Activated naive CD4-positive, alpha-beta T cell treated with anti-CD3 and anti-CD28 coated beads, Interleukin-2, amount 50 U/mL, for 72 hours (primary cell): ENCODE data around the gene DNAJB2. TPM values are rescaled to one million over a fixed set of nuclear protein-coding genes. Genes with fewer than 3 reads are reported as not detected.
A peak's percentile ranks its signal among the peaks of the same experiment; 100 is the strongest.

Source experiments
- ATAC-seq, 2 donors: fragments of 150-1000 bp; cut with Tn5 transposase; 2 replicates each; pipeline ENCODE4 v1.10.0; 2021; ENCODE audit warnings: mild to moderate bottlenecking in 2 of 2, moderate library complexity in 2 of 2
- DNase-seq, 2 donors: peaks; one replicate each; pipeline ENCODE4 v3.0.0; 2021 to 2022; ENCODE audit warnings: low spot score in 2 of 2
- H3K27ac Mint-ChIP-seq, 2 donors: one replicate each; pipeline ENCODE4 v1.8.0; 2022; ENCODE audit warnings: mild to moderate bottlenecking in 2 of 2, mixed read lengths in 2 of 2
- H3K36me3 Mint-ChIP-seq, 2 donors: one replicate each; pipeline ENCODE4 v1.8.0; 2022; ENCODE audit warnings: mixed read lengths in 2 of 2
- H3K9me3 Mint-ChIP-seq, 2 donors: one replicate each; pipeline ENCODE4 v1.8.0; 2022; ENCODE audit warnings: mixed read lengths in 2 of 2
- total RNA-seq, 2 donors: library from RNA; stranded (reverse); gene quantifications; one replicate each; pipeline ENCODE4 v1.2.3, GENCODE V29; 2022

The DNAJB2 gene
- total RNA-seq, result 10 to 100 TPM; 59.7 to 67.2 TPM

GRCh38 chr2:219279151-219279915 is at the start of gene DNAJB2:
Gene DNAJB2, plus strand, starts transcription at chr2:219279366. Its CDS starts 468 bp downstream, at chr2:219279834.
- H3K9me3 Mint-ChIP-seq, result no peaks in the 10 kb centered on the region
- H3K36me3 Mint-ChIP-seq, result peaks cover 0 to 5% of the 10 kb centered on the region in 2 donors
- DNase-seq (peak; percentile 98 to 99), ATAC-seq (peak; percentile 87 to 92)
- H3K27ac Mint-ChIP-seq, result peak within 1 kb of the TSS; percentile 92 to 98

- DNase-seq (peak; percentile 56 to 64), ATAC-seq (peak; percentile 14 to 47)
- no peaks in the 10 kb centered on the region for H3K9me3 Mint-ChIP-seq
- peaks cover 39 to 70% of the 10 kb centered on the region in 2 donors for H3K36me3 Mint-ChIP-seq
- peak overlapping the region; percentile 93 to 95 for H3K27ac Mint-ChIP-seq
These were observed 49.1 kb upstream of the DNAJB2 start for GRCh38 chr2:219230059-219230540.

- H3K36me3 Mint-ChIP-seq, result peaks cover 48 to 66% of the 10 kb centered on the region in 2 donors
These were observed 44.8 kb upstream of the DNAJB2 start for GRCh38 chr2:219234331-219234730.

GRCh38 chr2:219243291-219243761 is 35.8 kb upstream of the DNAJB2 start:
- Mint-ChIP-seq H3K36me3 (peaks cover 0 to 6% of the 10 kb centered on the region in 2 donors), H3K9me3 (no peaks in the 10 kb centered on the region), H3K27ac (no peak overlapping the region)
- no peak for ATAC-seq
- DNase-seq, result no peak

More at GRCh38 chr2:219234331-219234730, 44.8 kb upstream of the DNAJB2 start:
- Mint-ChIP-seq H3K9me3 (no peaks in the 10 kb centered on the region), H3K27ac (peak overlapping the region; percentile 13 to 60)
- ATAC-seq (no peak), DNase-seq (no peak)

GRCh38 chr2:219244789-219245147 is 34.4 kb upstream of the DNAJB2 start:
- peak overlapping the region; percentile 97 to 99 for H3K27ac Mint-ChIP-seq
- H3K36me3 Mint-ChIP-seq, result peaks cover under 1 to 12% of the 10 kb centered on the region in 2 donors
- DNase-seq (no peak), ATAC-seq (no peak)
- no peaks in the 10 kb centered on the region for H3K9me3 Mint-ChIP-seq

GRCh38 chr2:219245148-219245898 is 33.8 kb upstream of the DNAJB2 start, which contains the start of the genes GLB1L and STK16:
Gene GLB1L, minus strand, starts transcription at chr2:219245444. Its CDS starts 1,871 bp downstream, at chr2:219243573.
Gene STK16, plus strand, starts transcription at chr2:219245479. Its CDS starts 521 bp downstream, at chr2:219246000.
- Mint-ChIP-seq H3K36me3 (peaks cover 6 to 17% of the 10 kb centered on the region in 2 donors), H3K9me3 (no peaks in the 10 kb centered on the region), H3K27ac (peak within 1 kb of the TSS; percentile 97 to 99)
- DNase-seq (peak; percentile 88 to 94), ATAC-seq (peak; percentile 66 to 83)

GRCh38 chr2:219245899-219246230 is 33.3 kb upstream of the DNAJB2 start:
- DNase-seq (peak in 1 of 2 donors; percentile 27), ATAC-seq (peak in 1 of 2 donors; percentile 2)
- H3K9me3 Mint-ChIP-seq, result no peaks in the 10 kb centered on the region
- peak overlapping the region; percentile 97 to 99 for H3K27ac Mint-ChIP-seq
- H3K36me3 Mint-ChIP-seq, result peaks cover 12 to 23% of the 10 kb centered on the region in 2 donors

GRCh38 chr2:219246559-219246958 is 32.6 kb upstream of the DNAJB2 start:
- Mint-ChIP-seq H3K36me3 (peaks cover 19 to 30% of the 10 kb centered on the region in 2 donors), H3K9me3 (no peaks in the 10 kb centered on the region), H3K27ac (peak overlapping the region; percentile 92 to 97)
- no peak for DNase-seq
- no peak for ATAC-seq

- peak; percentile 14 to 81 for DNase-seq
- Mint-ChIP-seq H3K36me3 (peaks cover 33 to 44% of the 10 kb centered on the region in 2 donors), H3K27ac (peak overlapping the region; percentile 60 to 97), H3K9me3 (no peaks in the 10 kb centered on the region)
- peak; percentile 46 to 73 for ATAC-seq
These were observed 31.2 kb upstream of the DNAJB2 start for GRCh38 chr2:219247678-219248642.

GRCh38 chr2:219248845-219249202 is 30.3 kb upstream of the DNAJB2 start:
- H3K27ac Mint-ChIP-seq, result peak overlapping the region in 1 of 2 donors; percentile 70
- no peak for ATAC-seq

GRCh38 chr2:219249203-219249980 is 29.8 kb upstream of the DNAJB2 start:
- no peaks in the 10 kb centered on the region for H3K9me3 Mint-ChIP-seq

More at GRCh38 chr2:219248845-219249202, 30.3 kb upstream of the DNAJB2 start:
- H3K36me3 Mint-ChIP-seq, result peaks cover 39 to 50% of the 10 kb centered on the region in 2 donors
- H3K9me3 Mint-ChIP-seq, result no peaks in the 10 kb centered on the region
- DNase-seq, result no peak

GRCh38 chr2:219250049-219250781 is 29.0 kb upstream of the DNAJB2 start:
- H3K27ac Mint-ChIP-seq, result peak overlapping the region in 1 of 2 donors; percentile 70

More at GRCh38 chr2:219249203-219249980, 29.8 kb upstream of the DNAJB2 start:
- Mint-ChIP-seq H3K27ac (peak overlapping the region; percentile 70 to 84), H3K36me3 (peaks cover 39 to 50% of the 10 kb centered on the region in 2 donors)
- no peak for ATAC-seq
- DNase-seq, result no peak

GRCh38 chr2:219251656-219252055 is 27.5 kb upstream of the DNAJB2 start:
- no peak for DNase-seq
- ATAC-seq, result no peak
- H3K36me3 Mint-ChIP-seq, result peaks cover 39 to 43% of the 10 kb centered on the region in 2 donors

More at GRCh38 chr2:219250049-219250781, 29.0 kb upstream of the DNAJB2 start:
- DNase-seq (no peak), ATAC-seq (no peak)
- Mint-ChIP-seq H3K9me3 (no peaks in the 10 kb centered on the region), H3K36me3 (peaks cover 39 to 50% of the 10 kb centered on the region in 2 donors)

GRCh38 chr2:219252084-219252483 is 27.1 kb upstream of the DNAJB2 start:
- peak overlapping the region; percentile 91 to 97 for H3K27ac Mint-ChIP-seq
- no peak for ATAC-seq
- H3K36me3 Mint-ChIP-seq, result peaks cover 39 to 43% of the 10 kb centered on the region in 2 donors
- DNase-seq, result peak in 1 of 2 donors; percentile 20
- H3K9me3 Mint-ChIP-seq, result no peaks in the 10 kb centered on the region

More at GRCh38 chr2:219251656-219252055, 27.5 kb upstream of the DNAJB2 start:
- H3K9me3 Mint-ChIP-seq, result no peaks in the 10 kb centered on the region
- peak overlapping the region; percentile 91 to 97 for H3K27ac Mint-ChIP-seq
